HEK293 (cell line): ENCODE results near the gene CD44.

Experiments
- CTCF ChIA-PET: fragments of 350-600 bp; formaldehyde crosslinking; extraction: SDS; loops from one replicate; lab custom pipeline; 2021; ENCODE audit warnings: antibody characterized with exemption; lab: Yijun Ruan, JAX
- POLR2A ChIA-PET: fragments of 300-600 bp; formaldehyde crosslinking; extraction: SDS; loops from one replicate; lab custom pipeline; 2020; ENCODE audit warnings: antibody characterized with exemption, inconsistent platforms; lab: Yijun Ruan, JAX
- H3K27ac ChIP-seq: fragments of 200-500 bp; sonication (Bioruptor generic); 2 replicates; pipeline ENCODE4 v1.5.1; 2014; ENCODE audit warnings: low read depth, low read length, control low read depth, inconsistent platforms; ENCODE audit errors: extremely low read depth
- H3K36me3 ChIP-seq, 2 experiments: fragments of 200-500 bp in 1 of 2; sonication (Bioruptor generic) in 1 of 2; 1 replicate in 1 of 2; 2 replicates in 1 of 2; pipeline ENCODE4 v1.5.1; 2014 to 2017; ENCODE audit warnings: inconsistent platforms in 2 of 2, low read length in 2 of 2; ENCODE audit not compliant: control insufficient read depth in 2 of 2, insufficient read depth in 1 of 2
- H3K4me1 ChIP-seq: fragments of 200-500 bp; sonication (Bioruptor generic); 2 replicates; pipeline ENCODE4 v1.5.1; 2014; ENCODE audit warnings: mild to moderate bottlenecking, low read length, inconsistent platforms; ENCODE audit not compliant: control insufficient read depth, insufficient read depth
- H3K4me3 ChIP-seq: 2 replicates; pipeline ENCODE4 v1.5.1; 2011; ENCODE audit warnings: low read depth, mild to moderate bottlenecking, control low read depth, low read length, moderate library complexity
- H3K9me3 ChIP-seq: fragments of 200-500 bp; sonication (Bioruptor generic); 2 replicates; pipeline ENCODE4 v1.5.1; 2014; ENCODE audit warnings: low read depth, low read length, inconsistent platforms; ENCODE audit not compliant: control insufficient read depth, insufficient read depth
- EGR2 ChIP-seq: fragments of 450-650 bp; formaldehyde crosslinking; IDR thresholded peaks from 2 replicates; pipeline ENCODE4 v1.5.1; 2016; ENCODE audit warnings: low read depth, missing biosample characterization, missing genetic modification characterization
- KLF9 ChIP-seq: fragments of 450-650 bp; formaldehyde crosslinking; IDR thresholded peaks from 2 replicates; pipeline ENCODE4 v1.5.1; 2016; ENCODE audit warnings: missing biosample characterization, missing genetic modification characterization, low read depth
- REST ChIP-seq: fragments of 450-650 bp; formaldehyde crosslinking; IDR thresholded peaks from 2 replicates; pipeline ENCODE4 v1.5.1; 2016; ENCODE audit warnings: missing biosample characterization, missing genetic modification characterization
- SETDB1 ChIP-seq: IDR thresholded peaks from one replicate; pipeline ENCODE4 v1.6.1; 2017; ENCODE audit warnings: mild to moderate bottlenecking, low read length, moderate library complexity, mixed read lengths; ENCODE audit not compliant: insufficient read length
- TSHZ1 ChIP-seq: fragments of 450-650 bp; formaldehyde crosslinking; IDR thresholded peaks from 2 replicates; pipeline ENCODE4 v1.5.1; 2016; ENCODE audit warnings: missing biosample characterization, missing genetic modification characterization, borderline replicate concordance
- ZNF114 ChIP-seq: fragments of 450-650 bp; formaldehyde crosslinking; IDR thresholded peaks from 2 replicates; pipeline ENCODE4 v1.5.0; 2017; ENCODE audit warnings: missing biosample characterization, missing genetic modification characterization
- ZNF2 ChIP-seq: fragments of 450-650 bp; formaldehyde crosslinking; IDR thresholded peaks from 2 replicates; pipeline ENCODE4 v1.5.1; 2016; ENCODE audit warnings: missing biosample characterization, missing genetic modification characterization
- ZNF26 ChIP-seq: fragments of 450-650 bp; formaldehyde crosslinking; IDR thresholded peaks from 2 replicates; pipeline ENCODE4 v1.5.1; 2016; ENCODE audit warnings: missing biosample characterization, missing genetic modification characterization
- ZNF544 ChIP-seq: fragments of 450-650 bp; formaldehyde crosslinking; IDR thresholded peaks from 2 replicates; pipeline ENCODE4 v1.5.0; 2017; ENCODE audit warnings: missing biosample characterization, missing genetic modification characterization
- ZNF549 ChIP-seq: fragments of 450-650 bp; IDR thresholded peaks from 2 replicates; pipeline ENCODE4 v1.5.1; 2018; ENCODE audit warnings: missing biosample characterization, missing genetic modification characterization, mild to moderate bottlenecking, inconsistent platforms, moderate library complexity
- ZNF558 ChIP-seq: fragments of 450-650 bp; formaldehyde crosslinking; IDR thresholded peaks from 2 replicates; pipeline ENCODE4 v1.5.1; 2016; ENCODE audit warnings: missing biosample characterization, missing genetic modification characterization
- ZNF621 ChIP-seq: fragments of 450-650 bp; formaldehyde crosslinking; IDR thresholded peaks from 2 replicates; pipeline ENCODE4 v1.5.1; 2017; ENCODE audit warnings: missing biosample characterization, missing genetic modification characterization
- ZNF623 ChIP-seq: fragments of 450-650 bp; formaldehyde crosslinking; IDR thresholded peaks from 2 replicates; pipeline ENCODE4 v1.5.1; 2016; ENCODE audit warnings: missing biosample characterization, missing genetic modification characterization
- ZNF654 ChIP-seq: fragments of 450-650 bp; formaldehyde crosslinking; IDR thresholded peaks from 2 replicates; pipeline ENCODE4 v1.5.1; 2016; ENCODE audit warnings: low read depth, missing biosample characterization, missing genetic modification characterization
- ZNF704 ChIP-seq: fragments of 450-650 bp; formaldehyde crosslinking; IDR thresholded peaks from 2 replicates; pipeline ENCODE4 v1.5.1; 2016; ENCODE audit warnings: missing biosample characterization, missing genetic modification characterization
- ZNF76 ChIP-seq: fragments of 450-650 bp; formaldehyde crosslinking; IDR thresholded peaks from 2 replicates; pipeline ENCODE4; 2016; ENCODE audit warnings: low read depth, missing biosample characterization, missing genetic modification characterization, borderline replicate concordance
- ZNF776 ChIP-seq: fragments of 450-650 bp; formaldehyde crosslinking; IDR thresholded peaks from 2 replicates; pipeline ENCODE4 v1.5.0; 2017; ENCODE audit warnings: missing biosample characterization, missing genetic modification characterization, borderline replicate concordance
- ZNF785 ChIP-seq: fragments of 450-650 bp; formaldehyde crosslinking; IDR thresholded peaks from 2 replicates; pipeline ENCODE4 v1.5.1; 2016; ENCODE audit warnings: missing biosample characterization, missing genetic modification characterization
- ZNF792 ChIP-seq: fragments of 450-650 bp; formaldehyde crosslinking; IDR thresholded peaks from 2 replicates; pipeline ENCODE4 v1.5.1; 2016; ENCODE audit warnings: missing biosample characterization, missing genetic modification characterization
- ZNF837 ChIP-seq: fragments of 450-650 bp; formaldehyde crosslinking; IDR thresholded peaks from 2 replicates; pipeline ENCODE4 v1.5.1; 2016; ENCODE audit warnings: missing biosample characterization, missing genetic modification characterization
- ZSCAN16 ChIP-seq: fragments of 450-650 bp; formaldehyde crosslinking; IDR thresholded peaks from 2 replicates; pipeline ENCODE4 v1.5.1; 2016; ENCODE audit warnings: missing biosample characterization, missing genetic modification characterization

Gene CD44

GRCh38 chr11:35121326-35121865 is 17.6 kb upstream of the CD44 start (continued):
- TF ChIP-seq ZNF704 (tag by site-specific recombination) (no peak), ZNF544 (tag by site-specific recombination) (no peak), TSHZ1 (tag by site-specific recombination) (no peak), ZNF558 (no peak), ZNF2 (tag by site-specific recombination) (no peak)

GRCh38 chr11:35122308-35122707 is 16.7 kb upstream of the CD44 start:
- H3K27ac ChIP-seq, result no peak overlapping the region
- TF ChIP-seq ZNF621 (tag by site-specific recombination), result no peak
- TF ChIP-seq ZNF549 (tag by site-specific recombination), result no peak
- no peak for TF ChIP-seq ZNF76
- no peak for TF ChIP-seq ZNF792 (tag by site-specific recombination)
- TF ChIP-seq ZNF623 (tag by site-specific recombination), result no peak
- TF ChIP-seq SETDB1, result no peak
- TF ChIP-seq ZNF114 (tag by site-specific recombination), result no peak
- ChIA-PET CTCF (no interaction called here), POLR2A (no interaction called here)
- H3K36me3 ChIP-seq, result no peaks in the 10 kb centered on the region
- no peaks in the 10 kb centered on the region for H3K9me3 ChIP-seq
- no peaks in the 10 kb centered on the region for H3K4me1 ChIP-seq
- H3K4me3 ChIP-seq, result no peak overlapping the region

- Histone ChIP-seq H3K27ac (no peak overlapping the region), H3K4me3 (no peak overlapping the region), H3K36me3 (no peaks in the 10 kb centered on the region), H3K9me3 (no peaks in the 10 kb centered on the region), H3K4me1 (no peaks in the 10 kb centered on the region)
- POLR2A ChIA-PET, result no interaction called here
- CTCF ChIA-PET, result interaction anchor here (1.2 kb wide), 1 partner anchor 15 kb away, joined by 3 read pairs; no protein-coding TSS in a partner anchor
- TF ChIP-seq ZNF776 (tag by site-specific recombination) (no peak), ZNF654 (no peak), ZNF837 (tag by site-specific recombination) (no peak), KLF9 (tag by site-specific recombination) (no peak), REST (tag by site-specific recombination) (no peak), ZNF26 (tag by site-specific recombination) (no peak), EGR2 (tag by site-specific recombination) (no peak), ZNF785 (tag by site-specific recombination) (no peak), ZNF621 (tag by site-specific recombination) (no peak), ZSCAN16 (tag by site-specific recombination) (no peak)
These were observed 12.7 kb upstream of the CD44 start for GRCh38 chr11:35126000-35126878.
